ENCODE results near the gene MGMT.

- TF ChIP-seq, protein P1, sequence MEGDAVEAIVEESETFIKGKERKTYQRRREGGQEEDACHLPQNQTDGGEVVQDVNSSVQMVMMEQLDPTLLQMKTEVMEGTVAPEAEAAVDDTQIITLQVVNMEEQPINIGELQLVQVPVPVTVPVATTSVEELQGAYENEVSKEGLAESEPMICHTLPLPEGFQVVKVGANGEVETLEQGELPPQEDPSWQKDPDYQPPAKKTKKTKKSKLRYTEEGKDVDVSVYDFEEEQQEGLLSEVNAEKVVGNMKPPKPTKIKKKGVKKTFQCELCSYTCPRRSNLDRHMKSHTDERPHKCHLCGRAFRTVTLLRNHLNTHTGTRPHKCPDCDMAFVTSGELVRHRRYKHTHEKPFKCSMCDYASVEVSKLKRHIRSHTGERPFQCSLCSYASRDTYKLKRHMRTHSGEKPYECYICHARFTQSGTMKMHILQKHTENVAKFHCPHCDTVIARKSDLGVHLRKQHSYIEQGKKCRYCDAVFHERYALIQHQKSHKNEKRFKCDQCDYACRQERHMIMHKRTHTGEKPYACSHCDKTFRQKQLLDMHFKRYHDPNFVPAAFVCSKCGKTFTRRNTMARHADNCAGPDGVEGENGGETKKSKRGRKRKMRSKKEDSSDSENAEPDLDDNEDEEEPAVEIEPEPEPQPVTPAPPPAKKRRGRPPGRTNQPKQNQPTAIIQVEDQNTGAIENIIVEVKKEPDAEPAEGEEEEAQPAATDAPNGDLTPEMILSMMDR (conservative IDR thresholded peaks at IDR 0.05 in 1 of 2, IDR thresholded peaks at IDR 0.05 in 1 of 2; ENCODE audit: low read depth in 1 of 2, low read length in 2 of 2), result no peak
- no peak for TF ChIP-seq EZH2 (IDR thresholded peaks at IDR 0.05; ENCODE audit: low read length, missing control alignments)
These were observed 26.8 kb upstream of the MGMT start for GRCh38 chr10:129440247-129440646.

All from fibroblast of lung (primary cell).